H1 (cell line): ENCODE measurements around the gene CUL9. TPM values are rescaled to one million over a fixed set of nuclear protein-coding genes. Genes with fewer than 3 reads are reported as not detected.

Experiments used
- CTCF ChIA-PET: fragments of 300-600 bp; sonication (Branson Sonifier 250); formaldehyde crosslinking; loops from one replicate; lab custom pipeline; 2021; ENCODE audit not compliant: partially characterized antibody; lab: Charles Lee
- POLR2A ChIA-PET: fragments of 300-600 bp; sonication (Branson Sonifier 250); formaldehyde crosslinking; loops from one replicate; lab custom pipeline; 2021; ENCODE audit warnings: inconsistent platforms; ENCODE audit not compliant: partially characterized antibody; lab: Charles Lee
- DNase-seq, 2 experiments: peaks; one replicate each; pipeline versions ENCODE4 v3.0.0 to v3.0.0-alpha.2; 2010 to 2022; ENCODE audit warnings: low spot score in 2 of 2, low read depth in 1 of 2, mixed read lengths in 1 of 2
- FAIRE-seq: peaks from 2 replicates; lab custom pipeline; 2011; peaks lifted over from hg19 to GRCh38; lab: Jason Lieb, UNC
- H2AFZ ChIP-seq: 2 replicates; pipeline ENCODE4 v1.8.1; 2012; ENCODE audit warnings: low read length, inconsistent platforms
- H2AK5ac ChIP-seq: 2 replicates; pipeline ENCODE4 v1.6.1; 2013; ENCODE audit warnings: low read depth, low read length
- H2BK120ac ChIP-seq: replicated peaks from 2 replicates; pipeline ENCODE3; 2013; ENCODE audit warnings: low read depth, low read length, inconsistent platforms
- H2BK12ac ChIP-seq: 2 replicates; pipeline ENCODE4 v1.6.1; 2013; ENCODE audit warnings: low read depth, low read length
- H2BK15ac ChIP-seq: 2 replicates; pipeline ENCODE4 v1.6.1; 2013; ENCODE audit warnings: low read length
- H2BK20ac ChIP-seq: 2 replicates; pipeline ENCODE4 v1.6.1; 2013; ENCODE audit warnings: low read length
- H2BK5ac ChIP-seq: 2 replicates; pipeline ENCODE4 v1.6.1; 2013; ENCODE audit warnings: low read depth, low read length
- H3K14ac ChIP-seq: 2 replicates; pipeline ENCODE4 v1.6.1; 2013; ENCODE audit warnings: inconsistent platforms; ENCODE audit not compliant: insufficient read length
- H3K18ac ChIP-seq: 2 replicates; pipeline ENCODE4 v1.6.1; 2013; ENCODE audit warnings: low read length; ENCODE audit errors: extremely low read depth
- H3K23ac ChIP-seq: 2 replicates; pipeline ENCODE4 v1.6.1; 2013; ENCODE audit warnings: inconsistent platforms; ENCODE audit not compliant: insufficient read length
- H3K23me2 ChIP-seq: 2 replicates; pipeline ENCODE4 v1.6.1; 2013; ENCODE audit warnings: low read depth, low read length
- H3K27ac ChIP-seq: 2 replicates; pipeline ENCODE4 v1.6.1; 2011; ENCODE audit warnings: low read depth, low read length, inconsistent platforms
- H3K27me3 ChIP-seq, 4 experiments: replicated peaks in 1 of 4; 1 replicate in 1 of 4; 2 replicates in 3 of 4; pipeline versions ENCODE4 v1.6.1 to v1.8.1; 2011 to 2013; ENCODE audit warnings: low read length in 3 of 4, mild to moderate bottlenecking in 3 of 4, inconsistent platforms in 2 of 4, mixed read lengths in 2 of 4, moderate library complexity in 1 of 4; ENCODE audit not compliant: control insufficient read depth in 3 of 4, insufficient read depth in 3 of 4; ENCODE audit errors: extremely low read depth in 1 of 4
- H3K36me3 ChIP-seq, 4 experiments: 2 replicates each; pipeline versions ENCODE4 v1.6.1 to v1.8.1; 2011 to 2013; ENCODE audit warnings: mild to moderate bottlenecking in 4 of 4, low read length in 3 of 4, moderate library complexity in 2 of 4, control low read depth in 1 of 4, inconsistent platforms in 1 of 4; ENCODE audit not compliant: insufficient read depth in 4 of 4, control insufficient read depth in 2 of 4
- H3K4ac ChIP-seq: replicated peaks from 2 replicates; pipeline ENCODE3; 2013; ENCODE audit warnings: low read length, low read depth, mixed read lengths, inconsistent platforms; ENCODE audit not compliant: insufficient read length
- H3K4me1 ChIP-seq, 4 experiments: replicated peaks in 1 of 4; 1 replicate in 1 of 4; 2 replicates in 3 of 4; pipeline versions ENCODE4 v1.6.1 to v1.8.1; 2011 to 2013; ENCODE audit warnings: low read length in 3 of 4, inconsistent platforms in 2 of 4, mixed read lengths in 1 of 4; ENCODE audit not compliant: insufficient read depth in 4 of 4, control insufficient read depth in 3 of 4
- H3K4me2 ChIP-seq, 2 experiments: 2 replicates each; pipeline versions ENCODE4 v1.6.1 to v1.8.1; 2011 to 2013; ENCODE audit warnings: low read depth in 2 of 2, low read length in 2 of 2, control low read depth in 1 of 2, inconsistent platforms in 1 of 2, mild to moderate bottlenecking in 1 of 2; ENCODE audit not compliant: insufficient read depth in 1 of 2
- H3K4me3 ChIP-seq, 4 experiments: fragments of 200-600, 300-600 bp in 1 of 4; sonication (generic), shearing (Covaris generic), sonication (Bioruptor Twin) in 1 of 4; 2 replicates each; pipeline versions ENCODE4 v1.5.1 to v1.8.1; 2011 to 2016; ENCODE audit warnings: low read length in 4 of 4, low read depth in 3 of 4, control low read depth in 2 of 4, inconsistent platforms in 2 of 4, mild to moderate bottlenecking in 2 of 4, mixed read lengths in 1 of 4, moderate library complexity in 1 of 4; ENCODE audit not compliant: insufficient read depth in 2 of 4; ENCODE audit errors: extremely low read depth in 1 of 4
- H3K56ac ChIP-seq: replicated peaks from 2 replicates; pipeline ENCODE3; 2013; ENCODE audit warnings: low read depth, mild to moderate bottlenecking, mixed read lengths, low read length, inconsistent platforms; ENCODE audit not compliant: insufficient read length
- H3K79me1 ChIP-seq: 2 replicates; pipeline ENCODE4 v1.6.1; 2013; ENCODE audit warnings: low read depth, low read length, control low read depth
- H3K79me2 ChIP-seq, 2 experiments: 2 replicates each; pipeline versions ENCODE4 v1.6.1 to v1.8.1; 2012 to 2013; ENCODE audit warnings: low read length in 2 of 2, mild to moderate bottlenecking in 2 of 2, inconsistent platforms in 1 of 2; ENCODE audit not compliant: insufficient read depth in 2 of 2, control insufficient read depth in 1 of 2
- H3K9ac ChIP-seq, 4 experiments: replicated peaks in 1 of 4; 1 replicate in 1 of 4; 2 replicates in 3 of 4; pipeline versions ENCODE4 v1.6.1 to v1.8.1; 2011 to 2013; ENCODE audit warnings: low read depth in 3 of 4, low read length in 3 of 4, control low read depth in 2 of 4, mild to moderate bottlenecking in 2 of 4, moderate library complexity in 2 of 4, inconsistent platforms in 1 of 4; ENCODE audit errors: extremely low read depth in 1 of 4
- H3K9me3 ChIP-seq, 2 experiments: 2 replicates each; pipeline versions ENCODE4 v1.6.1 to v1.8.1; 2012 to 2013; ENCODE audit warnings: mild to moderate bottlenecking in 2 of 2, moderate library complexity in 2 of 2, control low read depth in 1 of 2, inconsistent platforms in 1 of 2, low read depth in 1 of 2, low read length in 1 of 2, mixed read lengths in 1 of 2; ENCODE audit not compliant: insufficient read depth in 2 of 2
- H4K20me1 ChIP-seq, 2 experiments: replicated peaks in 1 of 2; 2 replicates each; pipeline versions ENCODE3 to v1.8.1; 2011 to 2013; ENCODE audit warnings: inconsistent platforms in 2 of 2, low read length in 2 of 2, mild to moderate bottlenecking in 1 of 2; ENCODE audit not compliant: insufficient read depth in 2 of 2, control insufficient read depth in 1 of 2
- H4K5ac ChIP-seq: 2 replicates; pipeline ENCODE4 v1.6.1; 2013; ENCODE audit warnings: low read length, low read depth, mixed read lengths, inconsistent platforms; ENCODE audit not compliant: insufficient read length
- H4K8ac ChIP-seq: 2 replicates; pipeline ENCODE4 v1.8.0; 2013; ENCODE audit warnings: mild to moderate bottlenecking, moderate library complexity, low read length, inconsistent platforms; ENCODE audit not compliant: insufficient read depth; ENCODE audit errors: extremely low read depth
- H4K91ac ChIP-seq: replicated peaks from 2 replicates; pipeline ENCODE3; 2013; ENCODE audit warnings: low read length, mixed read lengths, inconsistent platforms; ENCODE audit not compliant: insufficient read length
- BRCA1 ChIP-seq: IDR thresholded peaks from 2 replicates; pipeline ENCODE4 v1.6.1; 2012; ENCODE audit warnings: low read depth, low read length, improper control_type of control experiment
- CTBP2 ChIP-seq: IDR thresholded peaks from 2 replicates; pipeline ENCODE4 v1.7.0; 2011; ENCODE audit warnings: borderline replicate concordance, mild to moderate bottlenecking, moderate library complexity, mixed read lengths, low read length; ENCODE audit not compliant: insufficient read depth, insufficient read length
- EP300 ChIP-seq, 2 experiments: IDR thresholded peaks; 1 replicate in 1 of 2; 2 replicates in 1 of 2; pipeline ENCODE4 v1.6.1; 2011 to 2012; ENCODE audit warnings: low read depth in 2 of 2, low read length in 2 of 2, mild to moderate bottlenecking in 2 of 2, borderline replicate concordance in 1 of 2, inconsistent platforms in 1 of 2, moderate library complexity in 1 of 2
- FOSL1 ChIP-seq: IDR thresholded peaks from 2 replicates; pipeline ENCODE4 v1.6.1; 2011; ENCODE audit warnings: mild to moderate bottlenecking, low read depth, low read length, moderate library complexity; ENCODE audit not compliant: insufficient read depth
- GABPA ChIP-seq: IDR thresholded peaks from 2 replicates; pipeline ENCODE4 v1.6.1; 2011; ENCODE audit warnings: mild to moderate bottlenecking, low read length, moderate library complexity, borderline replicate concordance; ENCODE audit not compliant: insufficient read depth
- GTF2F1 ChIP-seq: IDR thresholded peaks from 2 replicates; pipeline ENCODE4 v1.6.1; 2012; ENCODE audit warnings: low read depth, low read length, improper control_type of control experiment, borderline replicate concordance
- KDM4A ChIP-seq: IDR thresholded peaks from one replicate; pipeline ENCODE4 v1.7.1; 2012; ENCODE audit warnings: low read depth, mild to moderate bottlenecking, moderate library complexity, low read length, inconsistent platforms; ENCODE audit not compliant: severe bottlenecking
- POU5F1 ChIP-seq: IDR thresholded peaks from 2 replicates; pipeline ENCODE4 v1.6.1; 2011; ENCODE audit warnings: low read depth, mild to moderate bottlenecking, low read length, moderate library complexity
- SUZ12 ChIP-seq: fragments of 200-600 bp; sonication (generic); IDR thresholded peaks from 2 replicates; pipeline ENCODE4 v1.6.1; 2012; ENCODE audit warnings: mild to moderate bottlenecking, inconsistent platforms, low read length, moderate library complexity, mixed read lengths
- WGBS, 2 experiments: shearing (Covaris generic) in 1 of 2; methylation state at CpG; one replicate each; pipeline versions ENCODE4 v1.1.6 to v1.1.7; 2013 to 2015; ENCODE audit warnings: low lambda C conversion rate in 2 of 2, mixed read lengths in 2 of 2, inconsistent platforms in 1 of 2, low coverage in 1 of 2, missing lambda C conversion rate in 1 of 2; ENCODE audit not compliant: insufficient replicate concordance in 2 of 2, insufficient coverage in 1 of 2, insufficient read length in 1 of 2; ENCODE audit errors: extremely low coverage in 1 of 2, missing lambda C conversion rate in 1 of 2; 5-methylcytosine and 5-hydroxymethylcytosine counted together
- polyA plus RNA-seq, 7 experiments: library from polyadenylated mRNA; depleted of rRNA in 3 of 7; stranded (reverse) in 5 of 7; unstranded in 2 of 7; fragments of >200 nt in 5 of 7; fragments of 200-250 nt in 2 of 7; gene quantifications; 1 replicate in 5 of 7; 2 replicates in 1 of 7; 4 replicates in 1 of 7; pipeline versions ENCODE4 v1.2.1 to v1.2.3, GENCODE V29; 2011 to 2013; ENCODE audit warnings: missing spikeins in 2 of 7, mixed read lengths in 2 of 7
- total RNA-seq: library from RNA; stranded (reverse); fragmentation: NEBNext Ultra II Directional; extraction: Animal tissue kit (Norgen Biotek cat#: 25700); gene quantifications from 2 replicates; pipeline ENCODE4 v1.2.1, GENCODE V29; 2021
- TF ChIP-seq, protein P1 (sequence below): IDR thresholded peaks from 2 replicates; pipeline ENCODE4 v1.6.1; 2012; ENCODE audit warnings: low read length, inconsistent platforms

Gene CUL9
- total and polyA plus RNA-seq, 2 of the 8 experiments (the other 6 are each of a cell fraction or from before 2014, with no cell fraction given): 7.7 to 9.8 TPM

DNA sequence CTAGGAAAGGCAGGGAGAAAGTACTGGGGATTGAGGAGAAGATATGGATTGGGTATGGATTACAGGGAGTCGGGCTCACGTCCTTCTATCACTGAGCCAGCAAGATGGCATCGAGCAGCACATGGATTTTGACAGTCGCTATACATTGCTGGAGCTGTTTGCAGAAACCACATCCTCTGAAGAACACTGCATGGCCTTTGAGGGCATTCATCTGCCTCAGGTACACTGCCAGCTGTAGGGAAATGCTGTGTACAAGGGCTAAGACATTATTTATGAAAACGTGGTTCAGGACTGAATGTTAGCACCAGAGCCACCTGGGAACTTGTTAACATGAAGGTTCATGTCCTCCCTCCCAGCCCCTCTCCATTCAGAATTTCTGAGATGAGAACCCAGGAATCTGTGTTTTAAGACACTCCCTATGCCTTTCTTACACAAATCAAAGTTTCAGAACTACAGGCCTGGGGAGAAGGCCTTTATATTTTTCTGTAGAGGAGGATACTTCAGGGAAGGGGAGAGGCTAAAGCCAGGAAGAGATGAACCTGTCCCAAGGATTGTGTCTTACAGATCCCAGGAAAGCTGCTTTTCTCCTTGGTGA, 3.5 kb downstream of the CUL9 start:
- POLR2A ChIA-PET: interaction anchor here (0.7 to 2.9 kb wide), 4 partner anchors 9 to 53 kb away, joined by 3 to 16 read pairs (median 6); partner anchors contain the start of gene SRF
- TF ChIP-seq FOSL1 (no peak), POU5F1 (no peak), SUZ12 (no peak), GABPA (no peak), EP300 (IDR thresholded peaks at IDR 0.05; ENCODE audit: borderline replicate concordance in 1 of 2, low read depth in 2 of 2, low read length in 2 of 2) (no peak), CTBP2 (no peak), KDM4A (no peak), GTF2F1 (no peak), BRCA1 (no peak)
- TF ChIP-seq, protein P1, sequence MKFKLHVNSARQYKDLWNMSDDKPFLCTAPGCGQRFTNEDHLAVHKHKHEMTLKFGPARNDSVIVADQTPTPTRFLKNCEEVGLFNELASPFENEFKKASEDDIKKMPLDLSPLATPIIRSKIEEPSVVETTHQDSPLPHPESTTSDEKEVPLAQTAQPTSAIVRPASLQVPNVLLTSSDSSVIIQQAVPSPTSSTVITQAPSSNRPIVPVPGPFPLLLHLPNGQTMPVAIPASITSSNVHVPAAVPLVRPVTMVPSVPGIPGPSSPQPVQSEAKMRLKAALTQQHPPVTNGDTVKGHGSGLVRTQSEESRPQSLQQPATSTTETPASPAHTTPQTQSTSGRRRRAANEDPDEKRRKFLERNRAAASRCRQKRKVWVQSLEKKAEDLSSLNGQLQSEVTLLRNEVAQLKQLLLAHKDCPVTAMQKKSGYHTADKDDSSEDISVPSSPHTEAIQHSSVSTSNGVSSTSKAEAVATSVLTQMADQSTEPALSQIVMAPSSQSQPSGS: no peak

More for the DNA sequence above, 3.5 kb downstream of the CUL9 start:
- Histone ChIP-seq H4K91ac (no peak overlapping the region), H4K20me1 (no peaks in the 10 kb centered on the region), H3K79me1 (no peaks in the 10 kb centered on the region), H3K9ac (0 out of 7 replicates have a peak overlapping the region, but pooled peaks of 1 of the 4 experiments have one; percentile 18), H3K4me3 (no peak overlapping the region), H3K4ac (peak overlapping the region; percentile 74), H3K4me1 (peaks cover 0 to 3% (median 1%) of the 10 kb centered on the region in 4 experiments; a peak in 1 of 7 replicates), H3K18ac (no peak overlapping the region), H3K14ac (no peak overlapping the region), H2AFZ (no peak overlapping the region), H3K27me3 (no peaks in the 10 kb centered on the region; a peak in 1 of 7 replicates), H3K79me2 (no peaks in the 10 kb centered on the region), H2BK120ac (no peak overlapping the region), H2BK5ac (no peak overlapping the region), H3K36me3 (peaks cover 0 to 3% (median 0%) of the 10 kb centered on the region in 4 experiments; a peak in 1 of 8 replicates), H2BK12ac (no peak overlapping the region), H3K56ac (no peak overlapping the region), H2BK15ac (0 out of 2 replicates have a peak overlapping the region, but pooled peaks have one; percentile 53), H3K9me3 (no peaks in the 10 kb centered on the region), H2AK5ac (no peak overlapping the region), H3K23ac (no peak overlapping the region), H4K8ac (no peak overlapping the region), H3K27ac (no peak overlapping the region), H3K4me2 (no peak overlapping the region), H3K23me2 (peaks cover 8% of the 10 kb centered on the region), H2BK20ac (no peak overlapping the region), H4K5ac (no peak overlapping the region)
- DNase-seq (no peak), FAIRE-seq (no peak)
- CTCF ChIA-PET: no interaction called here
- WGBS, 2 experiments: 90% methylated on average over 5 of the region's 5 CpGs; no CpG with 5 or more reads in 1 of the 2 experiments
